ENCODE data around the gene COL24A1. TPM values are rescaled to one million over a fixed set of nuclear protein-coding genes. Genes with fewer than 3 reads are reported as not detected.

Gene COL24A1
- 19.6 TPM for polyA plus RNA-seq (2013)

- DNase-seq, result peak; percentile 43 to 79 (median 70)
- H3K4me1 ChIP-seq (ENCODE audit: control extremely low read depth in 1 of 4, control insufficient read depth in 4 of 4, insufficient read depth in 4 of 4, low read length in 3 of 4), result peaks cover 0 to 26% (median 19%) of the 10 kb centered on the region in 4 experiments
- 13% methylated on average over 50 of the region's 52 CpGs for WGBS (ENCODE audit: insufficient coverage)
- ChIA-PET POLR2A (no interaction called here), CTCF (no interaction called here)
- peak within 1 kb of the TSS; percentile 9 to 83 (median 70) for H3K4me3 ChIP-seq (ENCODE audit: control insufficient read depth in 1 of 7, extremely low read depth in 1 of 7, insufficient read depth in 4 of 7, low read depth in 2 of 7, low read length in 6 of 7)
- H3K27ac ChIP-seq (ENCODE audit: insufficient read depth in 1 of 2, low read depth in 1 of 2, low read length in 2 of 2, poor library complexity in 1 of 2, severe bottlenecking in 2 of 2), result no peak within 1 kb of the TSS
- no peaks in the 10 kb centered on the region for H3K36me3 ChIP-seq (ENCODE audit: control insufficient read depth in 4 of 4, insufficient read depth in 4 of 4, low read length in 3 of 4)
- H3K9me3 ChIP-seq (ENCODE audit: control extremely low read depth in 1 of 5, control insufficient read depth in 4 of 5, insufficient read depth in 2 of 5, low read depth in 1 of 5, low read length in 4 of 5), result peaks cover 0 to 6% (median 0%) of the 10 kb centered on the region in 5 experiments
- peaks cover 0 to 3% (median 0%) of the 10 kb centered on the region in 5 experiments for H3K27me3 ChIP-seq (replicated peaks in 2 of 5; ENCODE audit: control insufficient read depth in 4 of 5, insufficient read depth in 5 of 5, low read length in 4 of 5)
Measured at GRCh38 chr1:86156566-86157455, at the start of gene COL24A1. Gene COL24A1 (minus strand): TSS chr1:86156772. CDS start chr1:86156396, 376 bp downstream.

GRCh38 chr1:86205741-86206140 is 49.2 kb upstream of the COL24A1 start:
- WGBS (ENCODE audit: insufficient coverage), result 75% methylated on average over 1 of the region's 3 CpGs
- no peak for DNase-seq
- no peak overlapping the region for H3K27ac ChIP-seq (ENCODE audit: insufficient read depth in 1 of 2, low read depth in 1 of 2, low read length in 2 of 2, poor library complexity in 1 of 2, severe bottlenecking in 2 of 2)
- H3K4me3 ChIP-seq (ENCODE audit: control insufficient read depth in 1 of 7, extremely low read depth in 1 of 7, insufficient read depth in 4 of 7, low read depth in 2 of 7, low read length in 6 of 7), result no peak overlapping the region
- no peaks in the 10 kb centered on the region for H3K4me1 ChIP-seq (ENCODE audit: control extremely low read depth in 1 of 4, control insufficient read depth in 4 of 4, insufficient read depth in 4 of 4, low read length in 3 of 4)
- no peaks in the 10 kb centered on the region for H3K36me3 ChIP-seq (ENCODE audit: control insufficient read depth in 4 of 4, insufficient read depth in 4 of 4, low read length in 3 of 4)
- POLR2A ChIA-PET, result no interaction called here
- H3K9me3 ChIP-seq (ENCODE audit: control extremely low read depth in 1 of 5, control insufficient read depth in 4 of 5, insufficient read depth in 2 of 5, low read depth in 1 of 5, low read length in 4 of 5), result peaks cover 0 to 2% (median 0%) of the 10 kb centered on the region in 5 experiments
- H3K27me3 ChIP-seq (replicated peaks in 2 of 5; ENCODE audit: control insufficient read depth in 4 of 5, insufficient read depth in 5 of 5, low read length in 4 of 5), result no peaks in the 10 kb centered on the region
- CTCF ChIA-PET, result no interaction called here

GRCh38 chr1:86202552-86203340 is 46.2 kb upstream of the COL24A1 start:
- H3K36me3 ChIP-seq (ENCODE audit: control insufficient read depth in 4 of 4, insufficient read depth in 4 of 4, low read length in 3 of 4), result no peaks in the 10 kb centered on the region
- H3K4me1 ChIP-seq (ENCODE audit: control extremely low read depth in 1 of 4, control insufficient read depth in 4 of 4, insufficient read depth in 4 of 4, low read length in 3 of 4), result no peaks in the 10 kb centered on the region
- H3K27me3 ChIP-seq (replicated peaks in 2 of 5; ENCODE audit: control insufficient read depth in 4 of 5, insufficient read depth in 5 of 5, low read length in 4 of 5), result no peaks in the 10 kb centered on the region
- DNase-seq, result no peak
- H3K27ac ChIP-seq (ENCODE audit: insufficient read depth in 1 of 2, low read depth in 1 of 2, low read length in 2 of 2, poor library complexity in 1 of 2, severe bottlenecking in 2 of 2), result no peak overlapping the region
- H3K9me3 ChIP-seq (ENCODE audit: control extremely low read depth in 1 of 5, control insufficient read depth in 4 of 5, insufficient read depth in 2 of 5, low read depth in 1 of 5, low read length in 4 of 5), result no peaks in the 10 kb centered on the region
- 100% methylated on average over 3 of the region's 4 CpGs for WGBS (ENCODE audit: insufficient coverage)
- H3K4me3 ChIP-seq (ENCODE audit: control insufficient read depth in 1 of 7, extremely low read depth in 1 of 7, insufficient read depth in 4 of 7, low read depth in 2 of 7, low read length in 6 of 7), result no peak overlapping the region
- ChIA-PET CTCF (interaction anchor here (0.5 to 1.1 kb wide), 3 partner anchors 8 to 27 kb away, joined by 3 to 4 read pairs (median 4); no protein-coding TSS in a partner anchor), POLR2A (no interaction called here)

- no peaks in the 10 kb centered on the region for H3K27me3 ChIP-seq (replicated peaks in 2 of 5; ENCODE audit: control insufficient read depth in 4 of 5, insufficient read depth in 5 of 5, low read length in 4 of 5)
- no peaks in the 10 kb centered on the region for H3K9me3 ChIP-seq (ENCODE audit: control extremely low read depth in 1 of 5, control insufficient read depth in 4 of 5, insufficient read depth in 2 of 5, low read depth in 1 of 5, low read length in 4 of 5)
- H3K4me1 ChIP-seq (ENCODE audit: control extremely low read depth in 1 of 4, control insufficient read depth in 4 of 4, insufficient read depth in 4 of 4, low read length in 3 of 4), result no peaks in the 10 kb centered on the region
- no peak for DNase-seq
- H3K36me3 ChIP-seq (ENCODE audit: control insufficient read depth in 4 of 4, insufficient read depth in 4 of 4, low read length in 3 of 4), result no peaks in the 10 kb centered on the region
- ChIA-PET POLR2A (no interaction called here), CTCF (no interaction called here)
- H3K27ac ChIP-seq (ENCODE audit: insufficient read depth in 1 of 2, low read depth in 1 of 2, low read length in 2 of 2, poor library complexity in 1 of 2, severe bottlenecking in 2 of 2), result no peak overlapping the region
- no peak overlapping the region for H3K4me3 ChIP-seq (ENCODE audit: control insufficient read depth in 1 of 7, extremely low read depth in 1 of 7, insufficient read depth in 4 of 7, low read depth in 2 of 7, low read length in 6 of 7)
- WGBS (ENCODE audit: insufficient coverage), result 100% methylated on average over 1 of the region's 2 CpGs
Measured at GRCh38 chr1:86201311-86201710, 44.7 kb upstream of the COL24A1 start.

GRCh38 chr1:86200901-86201300 is 44.3 kb upstream of the COL24A1 start:
- 100% methylated on average over 7 of the region's 8 CpGs for WGBS (ENCODE audit: insufficient coverage)
- CTCF ChIA-PET, result no interaction called here
- POLR2A ChIA-PET, result no interaction called here
- Histone ChIP-seq H3K4me1 (ENCODE audit: control extremely low read depth in 1 of 4, control insufficient read depth in 4 of 4, insufficient read depth in 4 of 4, low read length in 3 of 4) (no peaks in the 10 kb centered on the region), H3K27ac (ENCODE audit: insufficient read depth in 1 of 2, low read depth in 1 of 2, low read length in 2 of 2, poor library complexity in 1 of 2, severe bottlenecking in 2 of 2) (no peak overlapping the region), H3K27me3 (replicated peaks in 2 of 5; ENCODE audit: control insufficient read depth in 4 of 5, insufficient read depth in 5 of 5, low read length in 4 of 5) (no peaks in the 10 kb centered on the region), H3K9me3 (ENCODE audit: control extremely low read depth in 1 of 5, control insufficient read depth in 4 of 5, insufficient read depth in 2 of 5, low read depth in 1 of 5, low read length in 4 of 5) (no peaks in the 10 kb centered on the region), H3K4me3 (ENCODE audit: control insufficient read depth in 1 of 7, extremely low read depth in 1 of 7, insufficient read depth in 4 of 7, low read depth in 2 of 7, low read length in 6 of 7) (no peak overlapping the region), H3K36me3 (ENCODE audit: control insufficient read depth in 4 of 4, insufficient read depth in 4 of 4, low read length in 3 of 4) (no peaks in the 10 kb centered on the region)
- no peak for DNase-seq

GRCh38 chr1:86197206-86197855 is 40.8 kb upstream of the COL24A1 start:
- H3K27me3 ChIP-seq (replicated peaks in 2 of 5; ENCODE audit: control insufficient read depth in 4 of 5, insufficient read depth in 5 of 5, low read length in 4 of 5), result no peaks in the 10 kb centered on the region
- no peak for DNase-seq
- H3K4me1 ChIP-seq (ENCODE audit: control extremely low read depth in 1 of 4, control insufficient read depth in 4 of 4, insufficient read depth in 4 of 4, low read length in 3 of 4), result no peaks in the 10 kb centered on the region
- H3K36me3 ChIP-seq (ENCODE audit: control insufficient read depth in 4 of 4, insufficient read depth in 4 of 4, low read length in 3 of 4), result no peaks in the 10 kb centered on the region
- WGBS (ENCODE audit: insufficient coverage), result no CpG with 5 or more reads among the region's 1 CpG
- ChIA-PET CTCF (interaction anchor here (0.6 kb wide), 1 partner anchor 78 kb away, joined by 3 read pairs; no protein-coding TSS in a partner anchor), POLR2A (no interaction called here)
- H3K9me3 ChIP-seq (ENCODE audit: control extremely low read depth in 1 of 5, control insufficient read depth in 4 of 5, insufficient read depth in 2 of 5, low read depth in 1 of 5, low read length in 4 of 5), result no peaks in the 10 kb centered on the region
- no peak overlapping the region for H3K4me3 ChIP-seq (ENCODE audit: control insufficient read depth in 1 of 7, extremely low read depth in 1 of 7, insufficient read depth in 4 of 7, low read depth in 2 of 7, low read length in 6 of 7)
- H3K27ac ChIP-seq (ENCODE audit: insufficient read depth in 1 of 2, low read depth in 1 of 2, low read length in 2 of 2, poor library complexity in 1 of 2, severe bottlenecking in 2 of 2), result no peak overlapping the region

Measured in common myeloid progenitor, CD34-positive (primary cell).